ENCODE results near the gene ZDHHC22. TPM values are rescaled to one million over a fixed set of nuclear protein-coding genes. Genes with fewer than 3 reads are reported as not detected.

The ZDHHC22 gene
- total and polyA plus RNA-seq, 8 donors: 0.08 to 0.18 TPM; not detected in 6

DNA sequence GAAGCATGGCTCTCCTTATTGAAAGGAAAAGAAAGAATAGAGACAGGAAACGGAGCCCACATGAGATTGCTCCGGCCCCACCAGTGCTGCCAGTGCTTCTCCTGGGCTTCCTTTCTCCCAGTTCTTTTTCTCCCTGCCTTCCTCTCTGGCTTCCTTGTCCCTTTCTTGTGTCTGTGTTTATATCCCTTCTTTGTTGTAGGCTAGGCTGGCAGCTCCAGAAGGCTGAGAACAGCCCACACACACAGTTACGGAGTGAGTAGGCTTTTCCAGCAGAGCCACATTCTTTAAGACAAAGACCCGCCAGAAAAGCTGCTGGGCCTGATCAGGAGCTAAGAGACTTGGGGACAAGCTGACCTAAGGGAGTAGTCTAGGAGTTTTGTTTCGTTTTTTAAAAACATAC is 30.6 kb downstream of the ZDHHC22 start:
- Histone ChIP-seq H3K9me3 (no peaks in the 10 kb centered on the region), H3K27ac (peak overlapping the region; percentile 75 to 86 (median 81)), H3K4me3 (no peak overlapping the region), H3K36me3 (peaks cover 36 to 94% (median 92%) of the 10 kb centered on the region in 4 donors), H3K4me1 (peaks cover 13 to 55% (median 35%) of the 10 kb centered on the region in 4 donors), H3K27me3 (no peaks in the 10 kb centered on the region)
- peak; percentile 77 to 87 for DNase-seq
- TF ChIP-seq CTCF (IDR thresholded peaks at IDR 0.05) (no peak), EP300 (IDR thresholded peaks at IDR 0.05) (no peak), POLR2A (IDR thresholded peaks at IDR 0.05) (no peak), POLR2AphosphoS5 (IDR thresholded peaks at IDR 0.05) (peak; percentile 34 to 57 (median 46))
- intact Hi-C loops (cut with DNase I; ENCODE audit: low total_unique reads): no loop called here
- WGBS, 5 donors: 24 to 40% (median 29%) methylated on average over 5 of the region's 5 CpGs

DNA sequence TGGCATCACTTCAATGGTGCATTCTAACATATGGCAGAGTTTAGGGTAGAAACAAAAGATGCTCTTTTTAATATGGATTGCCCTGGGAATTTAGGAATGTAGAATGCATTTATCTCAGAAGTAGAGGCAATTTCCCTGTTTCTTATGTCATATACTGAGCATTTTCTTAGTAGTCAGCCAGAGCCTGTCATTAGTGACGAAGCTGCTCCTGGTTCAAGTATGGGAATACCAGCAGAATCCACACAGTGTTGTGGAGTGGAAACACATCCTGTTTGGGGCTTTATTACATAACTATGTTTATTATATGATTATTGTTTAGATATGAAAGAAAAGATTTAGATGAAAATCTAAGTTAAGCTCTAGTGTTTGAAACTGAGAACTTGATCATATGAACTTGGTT is 31.3 kb downstream of the ZDHHC22 start:
- TF ChIP-seq POLR2AphosphoS5 (IDR thresholded peaks at IDR 0.05) (no peak), CTCF (IDR thresholded peaks at IDR 0.05) (no peak), POLR2A (IDR thresholded peaks at IDR 0.05) (no peak), EP300 (IDR thresholded peaks at IDR 0.05) (no peak)
- WGBS, 5 donors: 87 to 92% (median 88%) methylated on average over 1 of the region's 1 CpG
- intact Hi-C loops (cut with DNase I; ENCODE audit: low total_unique reads): no loop called here
- no peak for DNase-seq
- H3K9me3 ChIP-seq: no peaks in the 10 kb centered on the region
- H3K27ac ChIP-seq: peak overlapping the region in 4 of 5 donors; percentile 75 to 81 (median 78)
- H3K4me3 ChIP-seq: no peak overlapping the region
- H3K4me1 ChIP-seq: peaks cover 13 to 63% (median 41%) of the 10 kb centered on the region in 4 donors
- peaks cover 36 to 93% (median 91%) of the 10 kb centered on the region in 4 donors for H3K36me3 ChIP-seq
- H3K27me3 ChIP-seq: no peaks in the 10 kb centered on the region

DNA sequence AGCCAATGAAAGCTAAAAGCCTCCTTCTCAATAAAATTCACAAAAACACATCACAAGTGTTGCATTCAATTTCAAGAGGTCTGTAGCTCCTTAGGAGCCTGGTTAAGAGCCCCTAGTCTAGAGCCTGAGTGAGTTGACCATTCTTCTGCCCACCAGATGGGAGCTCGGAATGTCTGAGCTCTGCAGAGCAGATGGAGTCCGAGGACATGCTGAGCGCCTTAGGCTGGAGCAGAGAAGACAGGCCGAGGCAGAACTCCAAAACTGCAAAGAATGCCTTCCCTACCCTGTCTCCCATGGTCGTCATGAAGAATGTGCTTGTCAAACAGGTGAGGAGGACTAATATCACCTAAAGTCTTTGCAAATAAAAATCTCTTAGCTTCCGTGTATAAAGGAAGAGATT is 31.9 kb downstream of the ZDHHC22 start:
- no peak for TF ChIP-seq EP300 (IDR thresholded peaks at IDR 0.05)
- TF ChIP-seq POLR2A (IDR thresholded peaks at IDR 0.05): no peak
- TF ChIP-seq CTCF (IDR thresholded peaks at IDR 0.05): no peak
- TF ChIP-seq POLR2AphosphoS5 (IDR thresholded peaks at IDR 0.05): no peak
- no peaks in the 10 kb centered on the region for H3K27me3 ChIP-seq
- peaks cover 16 to 69% (median 47%) of the 10 kb centered on the region in 4 donors for H3K4me1 ChIP-seq
- H3K4me3 ChIP-seq: no peak overlapping the region
- 53 to 68% (median 67%) methylated on average over 3 to 6 of the region's 6 CpGs for WGBS, 5 donors
- H3K27ac ChIP-seq: peak overlapping the region in 3 of 5 donors; percentile 25 to 81 (median 54)
- DNase-seq: no peak
- peaks cover 32 to 87% (median 85%) of the 10 kb centered on the region in 4 donors for H3K36me3 ChIP-seq
- H3K9me3 ChIP-seq: no peaks in the 10 kb centered on the region
- intact Hi-C loops (cut with DNase I; ENCODE audit: low total_unique reads): no loop called here

DNA sequence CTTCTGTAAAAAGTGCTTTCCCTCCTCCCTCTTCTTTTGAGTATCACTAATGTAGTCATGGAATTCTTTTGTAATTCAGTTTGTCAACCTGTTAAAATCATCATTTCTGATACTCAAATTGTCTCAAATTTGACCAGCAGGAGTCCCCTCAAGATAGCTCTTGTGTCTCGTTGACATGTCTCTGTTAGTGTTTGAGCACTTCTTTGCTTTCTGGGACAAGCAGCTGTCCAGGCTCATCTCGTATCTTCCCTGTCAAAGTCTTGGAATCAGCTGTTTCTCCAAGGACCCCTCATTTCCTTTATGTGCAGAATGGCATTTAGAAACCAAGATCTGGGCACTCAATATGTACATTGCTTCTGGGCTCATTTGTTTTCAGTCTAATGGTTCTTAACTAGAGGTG is 32.8 kb downstream of the ZDHHC22 start:
- intact Hi-C loops (cut with DNase I; ENCODE audit: low total_unique reads): no loop called here
- H3K36me3 ChIP-seq: peaks cover 23 to 78% (median 76%) of the 10 kb centered on the region in 4 donors
- TF ChIP-seq POLR2A (IDR thresholded peaks at IDR 0.05) (no peak), CTCF (IDR thresholded peaks at IDR 0.05) (no peak), EP300 (IDR thresholded peaks at IDR 0.05) (no peak)
- H3K27me3 ChIP-seq: no peaks in the 10 kb centered on the region
- peak overlapping the region in 1 of 5 donors; percentile 54 for H3K27ac ChIP-seq
- WGBS, 5 donors: 86 to 93% (median 89%) methylated on average over 2 of the region's 2 CpGs
- H3K4me3 ChIP-seq: no peak overlapping the region
- no peaks in the 10 kb centered on the region for H3K9me3 ChIP-seq
- H3K4me1 ChIP-seq: peaks cover 16 to 78% (median 56%) of the 10 kb centered on the region in 4 donors
- no peak for DNase-seq

All from stomach (tissue), 9 donors.